ENCODE results near the gene CLNK. TPM values are rescaled to one million over a fixed set of nuclear protein-coding genes. Genes with fewer than 3 reads are reported as not detected.

Gene CLNK
- total RNA-seq, 4 donors from 2014 or later = not detected

- H3K27me3 ChIP-seq = no peaks in the 10 kb centered on the region
- H3K27ac ChIP-seq = no peak overlapping the region
- TF ChIP-seq POLR2A (IDR thresholded peaks at IDR 0.05) (no peak), CTCF (IDR thresholded peaks at IDR 0.05) (no peak)
- H3K36me3 ChIP-seq = no peaks in the 10 kb centered on the region
- H3K4me1 ChIP-seq = no peaks in the 10 kb centered on the region
- 75 to 86% methylated on average over 5 of the region's 5 CpGs for WGBS, 2 donors
- DNase-seq = no peak
- no peaks in the 10 kb centered on the region for H3K9me3 ChIP-seq
- intact Hi-C loops (cut with DNase I) = no loop called here
- no peak overlapping the region for H3K4me3 ChIP-seq (replicated peaks in 1 of 3)
These were observed 18.6 kb upstream of the CLNK start for GRCh38 chr4:10703156-10703555.

- no peak for TF ChIP-seq POLR2A (IDR thresholded peaks at IDR 0.05)
- no peaks in the 10 kb centered on the region for H3K9me3 ChIP-seq
- H3K36me3 ChIP-seq = no peaks in the 10 kb centered on the region
- no peak for DNase-seq
- no peaks in the 10 kb centered on the region for H3K4me1 ChIP-seq
- intact Hi-C loops (cut with DNase I) = no loop called here
- 74 to 79% methylated on average over 7 of the region's 7 CpGs for WGBS, 2 donors
- no peaks in the 10 kb centered on the region for H3K27me3 ChIP-seq
- H3K27ac ChIP-seq = no peak overlapping the region
- H3K4me3 ChIP-seq (replicated peaks in 1 of 3) = no peak overlapping the region
These were observed 17.3 kb upstream of the CLNK start for GRCh38 chr4:10701702-10702460.

- H3K9me3 ChIP-seq = no peaks in the 10 kb centered on the region
- intact Hi-C loops (cut with DNase I) = no loop called here
These were observed 16.6 kb upstream of the CLNK start for GRCh38 chr4:10701161-10701560.

GRCh38 chr4:10698172-10698571 is 13.6 kb upstream of the CLNK start:
- Histone ChIP-seq H3K27ac (no peak overlapping the region), H3K27me3 (no peaks in the 10 kb centered on the region), H3K4me1 (no peaks in the 10 kb centered on the region), H3K9me3 (no peaks in the 10 kb centered on the region), H3K36me3 (no peaks in the 10 kb centered on the region), H3K4me3 (replicated peaks in 1 of 3) (no peak overlapping the region)
- DNase-seq = no peak
- intact Hi-C loops (cut with DNase I) = no loop called here
- 96 to 100% methylated on average over 1 of the region's 1 CpG for WGBS, 2 donors
- TF ChIP-seq POLR2A (IDR thresholded peaks at IDR 0.05) (no peak), CTCF (IDR thresholded peaks at IDR 0.05) (no peak)

More at GRCh38 chr4:10701161-10701560, 16.6 kb upstream of the CLNK start:
- no peak for DNase-seq
- Histone ChIP-seq H3K4me1 (no peaks in the 10 kb centered on the region), H3K4me3 (replicated peaks in 1 of 3) (no peak overlapping the region), H3K27ac (no peak overlapping the region), H3K27me3 (no peaks in the 10 kb centered on the region), H3K36me3 (no peaks in the 10 kb centered on the region)
- no peak for TF ChIP-seq POLR2A (IDR thresholded peaks at IDR 0.05)
- WGBS, 2 donors = 74 to 83% methylated on average over 3 of the region's 3 CpGs

- no peak for TF ChIP-seq CTCF (IDR thresholded peaks at IDR 0.05)
- no peak for TF ChIP-seq POLR2A (IDR thresholded peaks at IDR 0.05)
These were observed 12.5 kb upstream of the CLNK start for GRCh38 chr4:10697086-10697485.

GRCh38 chr4:10696253-10696652 is 11.7 kb upstream of the CLNK start:
- H3K9me3 ChIP-seq = no peaks in the 10 kb centered on the region
- 90 to 96% methylated on average over 4 of the region's 4 CpGs for whole genome bisulfite sequencing, 2 donors
- no peaks in the 10 kb centered on the region for H3K4me1 ChIP-seq
- no peak for DNase-seq
- intact Hi-C loops (cut with DNase I) = no loop called here
- no peaks in the 10 kb centered on the region for H3K36me3 ChIP-seq
- H3K4me3 ChIP-seq (replicated peaks in 1 of 3) = no peak overlapping the region
- no peaks in the 10 kb centered on the region for H3K27me3 ChIP-seq
- no peak for TF ChIP-seq CTCF (IDR thresholded peaks at IDR 0.05)
- no peak for TF ChIP-seq POLR2A (IDR thresholded peaks at IDR 0.05)
- no peak overlapping the region for H3K27ac ChIP-seq

More at GRCh38 chr4:10697086-10697485, 12.5 kb upstream of the CLNK start:
- 78 to 92% methylated on average over 5 of the region's 5 CpGs for WGBS, 2 donors
- H3K4me3 ChIP-seq (replicated peaks in 1 of 3) = no peak overlapping the region
- H3K4me1 ChIP-seq = no peaks in the 10 kb centered on the region
- H3K27ac ChIP-seq = no peak overlapping the region
- H3K9me3 ChIP-seq = no peaks in the 10 kb centered on the region
- intact Hi-C loops (cut with DNase I) = no loop called here
- DNase-seq = no peak
- H3K27me3 ChIP-seq = no peaks in the 10 kb centered on the region
- H3K36me3 ChIP-seq = no peaks in the 10 kb centered on the region
